Renal pelvis (tissue), 4 donors: ENCODE data around the gene ULBP1. TPM values are rescaled to one million over a fixed set of nuclear protein-coding genes. Genes with fewer than 3 reads are reported as not detected.
"Not testable (repeated sequence)": the region's sequence is repeated elsewhere in the genome, so short reads cannot be mapped to it uniquely, and the experiment has no call there.

Experiments used
- DNase-seq: peaks from one replicate; pipeline ENCODE4 v3.0.0-alpha.2; 2013
- polyA plus RNA-seq, 3 donors: library from polyadenylated mRNA; unstranded; fragments of 120-200 nt; gene quantifications; one replicate each; pipeline ENCODE4 v1.2.1, GENCODE V29; 2013; ENCODE audit not compliant: insufficient read length in 3 of 3

Gene ULBP1
- polyA plus RNA-seq, 3 donors, result 1.2 to 2.1 (median 1.3) TPM

DNA sequence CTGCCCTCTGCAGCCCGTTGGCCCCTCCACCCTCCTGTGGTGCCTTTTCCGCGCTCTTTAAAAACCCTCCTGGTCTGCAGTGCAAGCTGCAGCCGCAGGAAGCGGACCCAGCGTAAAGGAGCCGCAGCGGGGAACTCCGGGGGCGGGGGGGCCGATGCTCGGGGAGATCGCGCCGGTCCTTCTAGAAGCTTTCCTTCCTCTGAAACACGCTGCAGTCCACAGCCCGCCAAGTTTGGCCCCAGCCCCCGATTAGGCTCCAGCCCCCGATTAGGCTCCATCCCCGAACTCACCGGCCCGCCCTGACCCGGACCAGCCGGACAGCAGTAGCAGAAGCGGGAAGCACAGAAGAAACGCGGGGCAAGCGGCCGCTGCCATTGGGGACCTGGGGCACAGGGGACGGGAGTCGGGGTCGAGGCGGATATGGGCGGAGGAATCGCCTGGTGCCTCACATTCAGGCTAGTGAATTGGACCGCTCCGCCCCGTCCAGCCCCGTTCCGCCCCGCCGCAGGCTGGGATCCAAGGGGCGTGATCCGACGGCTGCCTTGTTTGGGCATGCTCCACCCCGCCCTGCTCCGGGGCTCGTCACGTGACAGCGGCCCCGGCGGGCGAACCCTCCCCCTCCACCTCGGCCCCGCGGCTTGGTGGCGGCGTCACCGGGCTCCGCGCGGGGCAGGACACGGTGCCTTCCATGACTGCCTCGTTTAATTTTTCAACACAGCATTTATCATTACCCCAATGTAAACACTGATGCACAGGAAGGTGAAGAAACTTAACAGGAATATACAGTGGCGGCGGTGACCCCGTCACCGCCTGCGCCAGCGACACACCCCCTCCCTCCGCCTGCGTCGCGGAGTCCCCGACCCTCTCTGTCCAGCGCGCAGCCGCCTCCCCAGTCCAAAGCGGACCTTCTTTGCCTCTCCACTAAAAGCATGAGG lies 41.3 kb downstream of the ULBP1 start:
- peak; percentile 90 for DNase-seq

DNA sequence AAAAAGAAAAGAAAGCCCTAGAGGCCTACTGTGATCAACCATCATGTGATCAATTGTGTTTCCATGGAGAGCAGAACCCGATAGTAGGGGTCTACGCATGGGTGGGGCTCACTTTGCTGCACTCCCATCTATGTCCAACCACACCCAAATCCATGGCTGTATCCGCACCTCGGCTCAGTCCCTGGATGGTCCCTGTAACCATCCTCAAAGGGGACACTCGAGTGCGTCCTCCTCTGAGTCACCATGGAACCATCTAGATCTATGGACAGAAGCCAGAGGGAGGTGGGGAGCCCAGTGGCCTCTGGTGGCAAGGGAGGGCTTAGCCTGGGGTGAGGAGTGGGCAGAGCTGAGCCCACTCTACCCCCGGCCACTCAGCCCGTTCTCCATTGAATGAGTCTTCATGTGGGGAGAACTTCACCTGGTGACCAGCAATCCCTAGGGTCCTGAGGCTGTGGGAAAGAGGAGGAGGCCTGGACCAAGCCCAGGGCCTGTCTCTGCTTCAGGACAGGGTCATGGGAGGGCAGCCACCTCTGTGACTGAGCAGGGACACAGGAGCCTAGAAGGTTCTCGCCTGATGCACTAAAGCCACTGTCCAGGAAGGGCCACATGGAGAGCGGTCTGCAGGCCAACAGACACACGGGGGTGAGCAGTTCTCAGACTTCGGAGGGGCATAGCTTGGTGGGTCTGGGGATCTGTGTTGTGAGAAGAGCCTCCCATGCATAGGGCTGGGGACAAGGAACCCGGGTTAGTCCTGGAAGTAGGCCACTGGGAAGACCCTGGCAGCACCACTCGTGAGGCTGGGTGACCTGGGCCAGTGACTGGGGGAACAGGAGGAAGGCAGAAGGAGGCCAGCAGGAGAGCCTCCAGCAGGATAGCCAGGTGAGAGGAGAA lies 42.3 kb downstream of the ULBP1 start:
- no peak for DNase-seq

DNA sequence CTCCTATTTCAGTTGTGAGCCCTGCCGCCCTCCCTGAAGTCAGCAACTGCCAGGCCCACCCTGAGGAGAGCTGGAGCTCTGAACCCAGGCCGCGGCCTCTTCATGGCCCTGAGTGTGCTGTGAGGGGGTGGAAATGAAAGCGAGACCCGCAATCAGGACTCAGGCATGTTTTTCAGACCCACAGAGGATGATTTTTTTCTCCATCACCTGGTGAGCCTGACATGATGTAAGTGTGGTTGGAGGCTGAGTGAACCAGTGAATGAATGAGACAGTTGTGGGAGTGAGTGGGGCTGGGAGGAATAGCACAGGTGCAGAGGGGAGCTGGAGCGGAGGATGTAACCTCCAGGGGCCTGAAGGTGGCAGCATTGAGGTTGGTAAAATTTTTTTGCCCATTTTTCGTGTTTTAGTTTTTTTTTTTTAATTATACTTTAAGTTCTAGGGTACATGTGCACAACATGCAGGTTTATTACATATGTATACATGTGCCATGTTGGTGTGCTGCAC lies 43.3 kb downstream of the ULBP1 start:
- no peak for DNase-seq

DNA sequence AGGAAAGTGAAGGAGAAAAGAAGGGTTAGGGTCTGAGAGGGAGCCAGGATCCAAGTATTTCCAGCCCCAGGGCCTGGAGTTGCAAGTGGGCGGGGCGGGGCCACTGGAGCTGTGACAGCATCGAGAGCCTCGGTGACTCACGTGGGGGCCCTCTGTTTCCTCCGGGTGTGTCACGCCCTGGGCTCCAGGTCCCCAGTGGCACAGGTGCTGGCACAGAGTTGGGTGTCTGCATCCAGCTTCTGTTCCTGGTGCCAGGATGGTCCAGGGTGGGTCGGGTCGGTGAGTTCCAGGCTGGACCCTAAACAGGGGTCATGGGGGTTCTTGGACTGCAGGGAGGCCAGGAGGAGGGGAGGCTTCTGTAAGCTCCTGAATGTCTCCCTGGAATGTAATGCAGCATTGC lies 44.8 kb downstream of the ULBP1 start:
- no peak for DNase-seq

DNA sequence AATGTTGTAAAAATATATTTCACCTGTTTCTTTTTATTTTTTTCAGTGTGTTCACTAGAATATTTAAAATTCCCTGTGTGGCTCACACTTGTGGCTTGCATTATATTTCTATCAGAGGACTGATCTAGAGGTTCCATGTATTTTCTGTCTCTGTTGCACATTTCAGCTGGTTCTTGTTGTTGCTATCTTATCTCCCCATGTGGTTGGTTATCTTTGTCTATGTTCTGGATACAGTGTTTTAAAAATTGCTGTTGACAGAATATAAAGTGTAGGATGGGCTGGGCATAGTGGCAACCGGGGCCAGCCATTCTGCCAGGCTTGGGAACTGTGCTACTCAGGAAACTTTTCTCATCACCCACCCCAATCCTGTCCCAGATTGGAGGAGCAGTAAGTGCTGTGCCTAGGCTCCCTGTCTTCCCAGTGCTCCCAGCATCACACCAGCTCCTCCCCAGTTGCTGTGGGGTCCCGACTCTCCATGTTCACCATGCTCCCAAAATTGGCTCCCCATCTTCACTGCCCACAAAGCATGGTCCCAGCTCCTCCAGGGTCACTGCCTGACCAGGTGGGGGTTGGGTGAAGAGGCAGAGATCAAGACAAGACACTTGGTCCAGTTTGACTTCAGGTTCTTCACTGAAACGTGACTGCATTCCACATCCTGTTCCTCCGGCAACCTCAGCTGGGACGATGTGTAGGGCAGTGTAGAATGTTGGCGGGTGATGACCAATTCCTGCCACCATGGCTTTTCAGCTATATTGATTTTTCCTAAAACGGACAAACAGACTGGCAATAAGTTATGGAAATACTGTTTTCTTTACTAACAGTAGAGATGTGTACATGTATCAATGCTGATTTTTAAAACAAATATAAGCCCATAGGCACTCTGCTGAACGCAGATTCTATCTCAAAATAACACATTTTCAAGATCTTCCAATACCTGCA lies 49.4 kb downstream of the ULBP1 start:
- DNase-seq, result not testable (repeated sequence)

DNA sequence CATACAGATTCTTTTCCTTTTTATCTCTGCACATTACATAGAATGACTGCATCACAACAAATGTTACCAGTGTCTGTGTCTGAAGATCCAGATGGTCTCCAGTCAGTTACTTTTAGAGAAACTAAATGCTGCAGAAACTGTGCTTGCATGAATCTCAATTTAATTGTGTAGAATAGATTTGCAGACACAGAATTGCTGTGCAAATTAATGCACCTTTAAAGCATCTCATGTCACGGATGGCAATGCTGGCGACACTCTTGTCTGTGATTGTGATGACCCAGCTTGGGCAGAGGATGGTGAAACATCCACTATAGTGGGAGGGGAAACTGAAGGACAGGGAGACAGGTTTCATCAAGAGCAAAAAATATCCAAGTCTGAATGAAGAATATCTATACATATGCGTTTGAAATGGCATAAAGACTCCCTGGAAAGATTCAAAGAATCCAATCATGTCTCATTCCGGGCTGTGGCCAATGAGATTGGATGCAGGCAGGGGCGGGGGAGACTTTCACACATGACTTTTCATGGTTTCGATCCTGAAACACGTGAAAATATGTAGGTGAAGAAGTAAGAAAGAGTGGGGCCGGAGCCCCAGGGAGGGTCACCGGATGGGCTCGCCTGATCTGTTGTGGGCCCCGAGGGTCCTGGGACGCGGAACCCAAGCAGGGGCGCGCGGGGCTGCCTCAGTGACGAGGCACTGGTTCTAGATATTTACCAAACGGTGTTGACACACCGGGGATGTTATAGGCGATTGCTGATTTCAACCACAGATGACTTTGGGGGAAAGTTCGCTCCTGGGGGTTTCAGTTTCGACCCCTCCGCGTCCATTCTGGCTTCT lies 50.3 kb downstream of the ULBP1 start:
- DNase-seq, result not testable (repeated sequence)

DNA sequence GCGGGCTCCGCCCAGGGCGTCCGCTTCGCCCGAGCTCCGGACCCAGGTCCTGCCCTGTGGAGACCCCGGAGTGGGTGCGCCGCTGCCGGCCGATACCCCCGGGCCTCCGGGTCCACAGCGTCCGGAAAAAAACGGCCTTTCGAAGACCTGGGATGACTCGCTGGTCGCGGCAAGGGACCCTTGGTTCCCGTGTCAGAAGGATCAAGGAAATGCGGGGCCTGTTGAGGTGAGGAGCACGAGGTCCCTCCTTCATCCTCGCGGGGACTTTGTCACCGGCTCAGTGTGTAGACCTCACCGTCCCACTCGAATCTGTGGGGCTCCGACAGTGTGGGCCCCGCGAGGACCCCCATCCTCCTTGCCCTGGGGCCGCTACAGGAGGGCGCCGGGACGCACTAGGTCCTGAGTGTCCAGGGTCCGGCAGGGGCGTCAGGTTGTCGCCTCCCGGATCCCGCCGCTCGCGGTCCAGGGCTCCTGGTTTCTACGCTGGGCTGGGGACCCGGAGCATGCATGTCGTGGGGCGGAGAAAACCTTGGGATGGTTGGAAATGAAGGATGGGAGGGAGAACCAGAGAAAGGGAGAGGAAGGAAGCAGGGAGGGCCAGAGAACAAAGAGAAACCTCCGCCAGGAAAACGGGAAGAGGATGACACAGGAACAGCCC lies 51.0 kb downstream of the ULBP1 start:
- not testable (repeated sequence) for DNase-seq

DNA sequence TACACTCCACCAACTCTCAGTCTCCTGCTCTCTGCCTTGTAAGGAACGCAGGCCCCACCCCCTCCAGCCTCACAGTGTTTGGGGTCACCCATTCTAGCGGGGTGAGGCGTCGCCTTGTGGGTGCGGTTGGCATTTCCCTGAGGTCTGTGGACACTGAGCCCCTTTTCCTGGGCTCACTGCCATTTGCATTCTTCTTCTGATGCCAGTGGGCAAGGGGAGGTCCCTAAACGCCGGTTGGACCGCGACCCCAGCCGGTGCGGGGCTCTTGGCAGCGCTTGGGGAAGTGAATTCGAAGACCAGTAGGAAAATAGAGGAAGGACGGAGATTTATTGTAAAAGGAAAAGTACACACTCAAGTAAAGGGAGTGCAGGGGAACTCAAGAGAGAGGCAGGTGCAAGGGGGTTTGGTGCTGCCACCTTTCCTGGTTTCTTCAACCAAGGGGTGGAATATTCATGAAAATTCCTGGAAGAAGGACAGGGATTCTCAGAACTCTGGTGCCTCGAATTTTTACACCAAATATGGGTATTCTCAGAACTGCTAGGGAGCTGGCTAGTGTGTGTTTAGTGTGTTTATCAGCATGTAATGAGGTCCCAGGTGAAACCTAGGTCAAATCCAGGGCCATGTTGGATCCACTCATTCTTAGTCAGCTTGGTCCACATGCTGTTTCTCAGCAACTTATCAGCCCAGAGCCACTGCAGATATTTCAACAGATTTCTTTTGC lies 51.7 kb downstream of the ULBP1 start:
- DNase-seq, result not testable (repeated sequence)

DNA sequence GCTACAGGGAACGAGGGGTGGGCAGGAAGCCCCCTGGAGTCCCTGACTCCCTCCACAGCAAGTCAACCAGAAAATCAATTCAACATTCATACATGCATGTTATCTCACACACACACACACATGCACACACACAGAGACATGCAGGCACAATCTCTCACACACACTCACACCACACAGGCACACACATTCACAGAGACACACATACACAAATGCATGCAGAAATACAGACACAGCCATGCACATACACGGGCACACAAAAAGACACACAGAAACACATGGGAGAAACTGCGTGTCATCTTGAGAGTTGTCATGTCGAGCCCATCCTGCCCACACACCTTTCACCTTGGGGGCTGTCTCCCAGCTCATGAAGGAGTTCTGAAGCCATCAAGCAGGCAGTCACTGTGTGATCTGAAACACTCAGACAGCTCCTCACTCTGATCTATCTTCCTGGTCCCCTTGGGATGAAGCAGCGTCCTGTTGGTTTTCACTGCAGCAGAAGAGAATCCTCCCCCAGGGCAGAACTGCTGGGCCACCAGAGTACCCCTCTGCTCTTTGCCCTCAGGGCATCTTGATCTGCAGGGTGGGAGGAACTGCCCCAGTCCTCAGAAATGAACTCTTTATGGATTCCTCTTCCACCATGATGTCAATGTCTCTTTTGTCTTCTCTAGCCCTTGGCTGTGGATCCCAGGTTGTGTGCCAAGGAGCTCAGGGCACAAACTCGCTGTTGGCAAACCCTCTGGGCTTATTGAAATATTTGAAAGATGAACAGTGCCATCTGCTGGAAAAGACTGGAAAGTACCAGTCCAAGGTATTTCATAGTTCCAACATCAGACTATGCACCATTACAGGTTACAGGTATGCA lies 52.8 kb downstream of the ULBP1 start:
- DNase-seq, result peak; percentile 61

DNA sequence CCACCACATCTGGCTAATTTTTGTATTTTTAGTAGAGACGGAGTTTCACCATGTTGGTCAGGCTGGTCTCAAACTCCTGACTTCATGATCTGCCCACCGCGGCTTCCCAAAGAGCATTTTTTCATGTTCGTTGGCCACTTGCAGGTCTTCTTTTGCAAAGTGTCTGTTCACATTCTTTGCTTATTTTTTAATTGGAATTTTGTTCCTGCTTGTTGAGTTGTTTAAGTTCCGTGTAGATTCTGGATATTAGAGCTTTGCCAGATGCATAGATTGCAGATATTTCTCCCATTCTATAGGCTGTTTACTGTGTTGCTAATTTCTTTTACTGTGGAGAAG lies 53.4 kb downstream of the ULBP1 start:
- not testable (repeated sequence) for DNase-seq

DNA sequence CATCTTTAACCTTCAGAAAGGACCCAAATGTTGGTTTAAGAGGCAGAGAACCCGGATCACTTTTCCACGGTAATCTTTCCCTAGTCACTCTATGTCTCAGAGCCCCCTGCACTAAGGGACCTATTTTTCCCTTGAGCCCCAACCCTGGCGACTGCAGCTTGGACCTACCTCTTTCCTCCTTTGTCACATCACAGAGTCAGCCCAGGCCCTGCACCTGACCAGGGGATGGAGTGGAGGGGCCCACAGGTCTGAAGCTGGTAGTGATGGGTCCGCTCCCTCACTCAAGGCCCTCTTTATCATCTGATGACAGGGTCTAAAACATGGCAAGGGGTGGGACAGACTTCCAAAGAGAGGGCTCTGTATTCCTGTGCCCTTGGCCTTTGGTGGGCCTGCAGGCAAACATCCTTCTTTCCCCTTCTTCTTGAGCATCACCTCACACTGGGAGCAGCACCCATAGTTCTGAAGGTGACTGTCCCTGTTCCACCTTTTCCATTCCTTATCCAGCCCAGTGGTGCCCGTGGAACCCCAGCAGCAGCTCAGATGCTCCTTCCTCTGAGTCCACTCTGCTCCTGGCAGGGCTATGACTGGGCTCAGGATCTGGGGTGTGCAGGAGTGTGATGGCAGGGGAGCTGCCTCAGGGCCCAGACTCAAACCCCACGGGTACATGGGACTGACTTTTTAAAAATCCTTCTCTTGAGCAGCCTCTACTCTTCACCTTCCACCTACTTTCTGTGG lies 55.3 kb downstream of the ULBP1 start:
- no peak for DNase-seq

DNA sequence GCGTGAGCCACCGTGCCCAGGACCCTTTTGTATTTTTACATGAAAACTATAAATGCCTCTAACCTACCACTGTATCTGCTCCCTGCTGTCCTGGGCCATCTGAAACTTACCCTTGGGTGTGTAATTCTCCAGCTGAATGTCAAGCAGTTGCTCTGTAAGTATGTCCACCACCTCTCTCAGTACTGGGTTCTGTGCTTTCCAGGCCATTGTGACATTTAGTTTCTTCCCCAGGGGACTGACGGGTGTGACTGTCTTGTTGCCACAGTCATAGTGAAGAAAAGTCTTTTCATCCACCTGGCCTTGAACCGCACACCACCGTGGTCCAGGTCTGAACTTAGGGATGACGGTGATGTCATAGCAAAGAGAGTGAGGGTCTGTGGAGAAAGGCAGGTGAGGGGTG lies 58.1 kb downstream of the ULBP1 start:
- not testable (repeated sequence) for DNase-seq

Other genes starting within 250 kb of the ULBP1 start
- 10 to 100 TPM; 25.2 to 31.7 (median 30.7) TPM for gene LATS1, start 245.8 kb upstream of the ULBP1 start, polyA plus RNA-seq
- gene NUP43, start 217.4 kb upstream of the ULBP1 start, polyA plus RNA-seq, result 10 to 100 TPM; 37.7 to 46.5 (median 44.1) TPM
- 10 to 100 TPM; 81.3 to 94.0 (median 88.6) TPM for gene PCMT1, start 214.2 kb upstream of the ULBP1 start, polyA plus RNA-seq
- 10 to 100 TPM; 33.5 to 35.2 (median 34.2) TPM for gene LRP11, start 99.6 kb upstream of the ULBP1 start, polyA plus RNA-seq
- under 1 TPM; 0.29 to 0.60 (median 0.58) TPM for gene RAET1E, start 65.8 kb upstream of the ULBP1 start, polyA plus RNA-seq
- gene RAET1G, start 40.8 kb upstream of the ULBP1 start, polyA plus RNA-seq, result 1 to 10 TPM in 2 of 3 donors, under 1 TPM in 1; 0.86 to 1.4 (median 1.4) TPM
- under 1 TPM; 0.68 to 0.70 (median 0.68) TPM for gene ULBP2, start 21.9 kb upstream of the ULBP1 start, polyA plus RNA-seq
- not detected for gene RAET1L, start 61.6 kb downstream of the ULBP1 start, polyA plus RNA-seq
- 10 to 100 TPM in 2 of 3 donors, 1 to 10 TPM in 1; 9.7 to 13.4 (median 10.8) TPM for gene ULBP3, start 105.2 kb downstream of the ULBP1 start, polyA plus RNA-seq
- gene PPP1R14C, start 179.1 kb downstream of the ULBP1 start, polyA plus RNA-seq, result 10 to 100 TPM; 22.9 to 25.7 (median 25.5) TPM